ENCODE data around the gene AGBL4. TPM values are rescaled to one million over a fixed set of nuclear protein-coding genes. Genes with fewer than 3 reads are reported as not detected.

AGBL4 gene
- polyA plus RNA-seq, 1 donor (not counting 4 experiments of a cell fraction or from before 2014, with no cell fraction given), result not detected

DNA sequence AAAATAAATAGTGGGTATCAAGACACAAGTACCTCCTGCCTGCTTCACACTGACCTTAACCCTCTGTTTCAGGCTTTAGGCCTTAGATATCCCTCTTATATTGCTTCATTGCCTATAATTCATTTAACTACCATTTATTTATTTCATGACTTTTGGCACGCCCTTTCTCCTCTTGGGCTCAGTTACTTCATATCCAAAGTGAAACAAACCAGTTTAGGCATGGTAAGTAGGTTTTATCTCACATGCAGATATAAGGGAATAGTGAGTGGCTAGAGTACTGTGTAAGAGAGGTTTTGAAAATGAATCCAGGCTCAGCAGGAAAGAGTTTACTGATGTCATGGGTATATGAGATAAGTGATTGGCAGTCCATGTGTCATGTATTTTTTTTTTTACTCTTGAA is 1177.3 kb downstream of the AGBL4 start:
- dilution Hi-C loops (cut with MboI; ENCODE audit: extremely low pct_ligation_motif_present, low sequenced_read_pairs), result no loop called here
- Histone ChIP-seq H3K36me3 (ENCODE audit: control insufficient read depth in 2 of 2, extremely low read depth in 1 of 2, insufficient read depth in 2 of 2, low read length in 2 of 2) (no peaks in the 10 kb centered on the region), H3K4me2 (ENCODE audit: control insufficient read depth, extremely low read depth, insufficient read depth, low read depth, low read length) (no peak overlapping the region), H3K4me3 (ENCODE audit: control insufficient read depth in 2 of 3, extremely low read depth in 1 of 3, insufficient read depth in 2 of 3, low read depth in 1 of 3, low read length in 3 of 3) (no peak overlapping the region), H3K79me2 (ENCODE audit: control insufficient read depth, insufficient read depth, low read length) (no peaks in the 10 kb centered on the region), H2AFZ (ENCODE audit: control insufficient read depth, low read length) (no peak overlapping the region), H3K9me3 (ENCODE audit: control insufficient read depth, low read depth, low read length) (no peaks in the 10 kb centered on the region), H4K20me1 (ENCODE audit: control insufficient read depth, extremely low read depth, insufficient read depth, low read length) (no peaks in the 10 kb centered on the region), H3K27me3 (ENCODE audit: control insufficient read depth, extremely low read depth, insufficient read depth, low read length) (no peaks in the 10 kb centered on the region), H3K27ac (ENCODE audit: control insufficient read depth, insufficient read depth, low read length) (no peak overlapping the region), H3K9ac (ENCODE audit: control insufficient read depth, extremely low read depth, insufficient read depth, low read length) (no peak overlapping the region), H3K9me1 (ENCODE audit: control insufficient read depth, extremely low read depth, insufficient read depth, low read length) (no peaks in the 10 kb centered on the region), H3K4me1 (ENCODE audit: control insufficient read depth, extremely low read depth, insufficient read depth, low read length) (no peaks in the 10 kb centered on the region)
- no peak for DNase-seq (ENCODE audit: low read depth, low spot score)
- no peak for FAIRE-seq
- TF ChIP-seq, protein P1, sequence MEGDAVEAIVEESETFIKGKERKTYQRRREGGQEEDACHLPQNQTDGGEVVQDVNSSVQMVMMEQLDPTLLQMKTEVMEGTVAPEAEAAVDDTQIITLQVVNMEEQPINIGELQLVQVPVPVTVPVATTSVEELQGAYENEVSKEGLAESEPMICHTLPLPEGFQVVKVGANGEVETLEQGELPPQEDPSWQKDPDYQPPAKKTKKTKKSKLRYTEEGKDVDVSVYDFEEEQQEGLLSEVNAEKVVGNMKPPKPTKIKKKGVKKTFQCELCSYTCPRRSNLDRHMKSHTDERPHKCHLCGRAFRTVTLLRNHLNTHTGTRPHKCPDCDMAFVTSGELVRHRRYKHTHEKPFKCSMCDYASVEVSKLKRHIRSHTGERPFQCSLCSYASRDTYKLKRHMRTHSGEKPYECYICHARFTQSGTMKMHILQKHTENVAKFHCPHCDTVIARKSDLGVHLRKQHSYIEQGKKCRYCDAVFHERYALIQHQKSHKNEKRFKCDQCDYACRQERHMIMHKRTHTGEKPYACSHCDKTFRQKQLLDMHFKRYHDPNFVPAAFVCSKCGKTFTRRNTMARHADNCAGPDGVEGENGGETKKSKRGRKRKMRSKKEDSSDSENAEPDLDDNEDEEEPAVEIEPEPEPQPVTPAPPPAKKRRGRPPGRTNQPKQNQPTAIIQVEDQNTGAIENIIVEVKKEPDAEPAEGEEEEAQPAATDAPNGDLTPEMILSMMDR (optimal IDR thresholded peaks at IDR 0.05 in 1 of 3, IDR thresholded peaks at IDR 0.05 in 1 of 3, conservative IDR thresholded peaks at IDR 0.05 in 1 of 3; ENCODE audit: extremely low read depth in 1 of 3, insufficient read depth in 2 of 3, low read length in 3 of 3), result no peak
- TF ChIP-seq EZH2 (IDR thresholded peaks at IDR 0.05; ENCODE audit: low read length), result no peak

DNA sequence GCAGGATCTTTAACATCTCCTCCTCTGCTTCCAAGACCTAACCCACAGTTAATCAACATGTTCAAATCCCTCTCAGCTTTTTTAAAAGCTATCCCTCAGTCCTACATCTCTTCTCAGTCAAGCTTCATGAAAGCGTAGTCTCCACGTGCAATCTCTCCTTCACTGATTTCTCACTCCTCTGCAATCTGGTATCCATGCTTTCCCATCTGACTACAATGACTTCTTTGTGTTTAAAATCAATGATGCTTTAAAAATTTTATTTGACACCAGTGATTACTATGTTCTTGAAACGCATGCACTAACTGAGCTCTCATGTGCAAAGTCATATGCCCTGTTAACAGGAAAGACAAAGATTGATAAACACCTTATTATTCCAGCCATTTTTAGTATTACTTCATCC is 1179.6 kb downstream of the AGBL4 start:
- Histone ChIP-seq H3K9me1 (ENCODE audit: control insufficient read depth, extremely low read depth, insufficient read depth, low read length) (no peaks in the 10 kb centered on the region), H3K4me2 (ENCODE audit: control insufficient read depth, extremely low read depth, insufficient read depth, low read depth, low read length) (no peak overlapping the region), H3K79me2 (ENCODE audit: control insufficient read depth, insufficient read depth, low read length) (no peaks in the 10 kb centered on the region), H3K9me3 (ENCODE audit: control insufficient read depth, low read depth, low read length) (no peaks in the 10 kb centered on the region), H3K27me3 (ENCODE audit: control insufficient read depth, extremely low read depth, insufficient read depth, low read length) (no peaks in the 10 kb centered on the region), H3K9ac (ENCODE audit: control insufficient read depth, extremely low read depth, insufficient read depth, low read length) (no peak overlapping the region), H4K20me1 (ENCODE audit: control insufficient read depth, extremely low read depth, insufficient read depth, low read length) (no peaks in the 10 kb centered on the region), H3K36me3 (ENCODE audit: control insufficient read depth in 2 of 2, extremely low read depth in 1 of 2, insufficient read depth in 2 of 2, low read length in 2 of 2) (no peaks in the 10 kb centered on the region), H3K4me1 (ENCODE audit: control insufficient read depth, extremely low read depth, insufficient read depth, low read length) (no peaks in the 10 kb centered on the region), H3K27ac (ENCODE audit: control insufficient read depth, insufficient read depth, low read length) (no peak overlapping the region), H2AFZ (ENCODE audit: control insufficient read depth, low read length) (no peak overlapping the region), H3K4me3 (ENCODE audit: control insufficient read depth in 2 of 3, extremely low read depth in 1 of 3, insufficient read depth in 2 of 3, low read depth in 1 of 3, low read length in 3 of 3) (no peak overlapping the region)
- DNase-seq (ENCODE audit: low read depth, low spot score) (no peak), FAIRE-seq (no peak)
- TF ChIP-seq EZH2 (IDR thresholded peaks at IDR 0.05; ENCODE audit: low read length), result no peak
- TF ChIP-seq, protein P1 (optimal IDR thresholded peaks at IDR 0.05 in 1 of 3, IDR thresholded peaks at IDR 0.05 in 1 of 3, conservative IDR thresholded peaks at IDR 0.05 in 1 of 3; ENCODE audit: extremely low read depth in 1 of 3, insufficient read depth in 2 of 3, low read length in 3 of 3), result no peak
- dilution Hi-C loops (cut with MboI; ENCODE audit: extremely low pct_ligation_motif_present, low sequenced_read_pairs), result no loop called here

Measured in keratinocyte (primary cell).